ENCODE results near the gene PTH. TPM values are rescaled to one million over a fixed set of nuclear protein-coding genes. Genes with fewer than 3 reads are reported as not detected.
A peak's percentile ranks its signal among the peaks of the same experiment; 100 is the strongest.

Gene PTH
- total RNA-seq, 1 donor from 2014 or later, result not detected

GRCh38 chr11:13463779-13464290 lies 32.0 kb downstream of the PTH start:
- H3K9ac ChIP-seq, result peak overlapping the region; percentile 79
- Mint-ChIP-seq H3K27me3 (ENCODE audit: insufficient read depth, low read depth) (peaks cover 2% of the 10 kb centered on the region), H3K27ac (peak overlapping the region; percentile 99), H3K4me3 (peak overlapping the region; percentile 98), H3K4me1 (peaks cover 19% of the 10 kb centered on the region), H3K9me3 (no peaks in the 10 kb centered on the region), H3K36me3 (peaks cover 2% of the 10 kb centered on the region)
- peaks cover 9% of the 10 kb centered on the region for H4K20me1 ChIP-seq (ENCODE audit: low read depth)
- peaks cover 34% of the 10 kb centered on the region for H3K79me2 ChIP-seq (ENCODE audit: low read depth)
- peak overlapping the region; percentile 15 for H3K27ac ChIP-seq
- H2AFZ ChIP-seq (replicated peaks), result peak overlapping the region; percentile 91
- peaks cover 20% of the 10 kb centered on the region for H3F3A ChIP-seq (ENCODE audit: low read depth)
- H3K4me1 ChIP-seq, result peaks cover 10% of the 10 kb centered on the region
- peak overlapping the region; percentile 93 for H3K4me3 ChIP-seq
- H3K9me3 ChIP-seq (ENCODE audit: low read depth), result no peaks in the 10 kb centered on the region
- H3K4me2 ChIP-seq, result peak overlapping the region; percentile 83
- peak; percentile 52 for DNase-seq (ENCODE audit: low spot score)
- no peaks in the 10 kb centered on the region for H3K27me3 ChIP-seq
- no peaks in the 10 kb centered on the region for H3K36me3 ChIP-seq
- TF ChIP-seq EZH2 (IDR thresholded peaks at IDR 0.05) (no peak), EZH2phosphoT487 (IDR thresholded peaks at IDR 0.05) (no peak), CTCF (IDR thresholded peaks at IDR 0.05) (no peak)

GRCh38 chr11:13462901-13463778 lies 32.7 kb downstream of the PTH start, which contains the start of gene BTBD10:
BTBD10 (minus strand) TSS chr11:13463222; CDS start chr11:13445124, 18,098 bp downstream.
- Mint-ChIP-seq H3K4me3 (peak within 1 kb of the TSS; percentile 98), H3K4me1 (peaks cover 19% of the 10 kb centered on the region), H3K36me3 (peaks cover 2% of the 10 kb centered on the region), H3K9me3 (no peaks in the 10 kb centered on the region), H3K27ac (peak within 1 kb of the TSS; percentile 99), H3K27me3 (ENCODE audit: insufficient read depth, low read depth) (peaks cover 2% of the 10 kb centered on the region)
- peaks cover 41% of the 10 kb centered on the region for H3K79me2 ChIP-seq (ENCODE audit: low read depth)
- H3K27ac ChIP-seq, result peak within 1 kb of the TSS; percentile 65
- peaks cover 9% of the 10 kb centered on the region for H4K20me1 ChIP-seq (ENCODE audit: low read depth)
- H3K4me1 ChIP-seq, result peaks cover 10% of the 10 kb centered on the region
- H3F3A ChIP-seq (ENCODE audit: low read depth), result peaks cover 20% of the 10 kb centered on the region
- peak within 1 kb of the TSS; percentile 93 for H3K4me3 ChIP-seq
- H2AFZ ChIP-seq (replicated peaks), result peak within 1 kb of the TSS; percentile 91
- DNase-seq (ENCODE audit: low spot score), result peak; percentile 98
- TF ChIP-seq EZH2phosphoT487 (IDR thresholded peaks at IDR 0.05) (no peak), CTCF (IDR thresholded peaks at IDR 0.05) (no peak), EZH2 (IDR thresholded peaks at IDR 0.05) (no peak)
- H3K9me3 ChIP-seq (ENCODE audit: low read depth), result no peaks in the 10 kb centered on the region
- H3K36me3 ChIP-seq, result no peaks in the 10 kb centered on the region
- peak within 1 kb of the TSS; percentile 79 for H3K9ac ChIP-seq
- H3K27me3 ChIP-seq, result no peaks in the 10 kb centered on the region
- H3K4me2 ChIP-seq, result peak within 1 kb of the TSS; percentile 83

- Histone ChIP-seq H3K4me3 (peak overlapping the region; percentile 93), H4K20me1 (ENCODE audit: low read depth) (peaks cover 9% of the 10 kb centered on the region), H3K4me2 (peak overlapping the region; percentile 83), H3K4me1 (peaks cover 10% of the 10 kb centered on the region), H3K27me3 (no peaks in the 10 kb centered on the region), H3K9ac (peak overlapping the region; percentile 79), H2AFZ (replicated peaks) (peak overlapping the region; percentile 91), H3K36me3 (no peaks in the 10 kb centered on the region), H3F3A (ENCODE audit: low read depth) (peaks cover 20% of the 10 kb centered on the region), H3K27ac (no peak overlapping the region), H3K9me3 (ENCODE audit: low read depth) (no peaks in the 10 kb centered on the region), H3K79me2 (ENCODE audit: low read depth) (peaks cover 49% of the 10 kb centered on the region)
- Mint-ChIP-seq H3K27me3 (ENCODE audit: insufficient read depth, low read depth) (peaks cover 2% of the 10 kb centered on the region), H3K9me3 (no peaks in the 10 kb centered on the region), H3K4me3 (peak overlapping the region; percentile 98), H3K27ac (peak overlapping the region; percentile 72), H3K4me1 (peaks cover 19% of the 10 kb centered on the region), H3K36me3 (peaks cover 2% of the 10 kb centered on the region)
- DNase-seq (ENCODE audit: low spot score), result peak; percentile 87
- TF ChIP-seq CTCF (IDR thresholded peaks at IDR 0.05) (peak; percentile 8), EZH2phosphoT487 (IDR thresholded peaks at IDR 0.05) (no peak)
These were observed 33.4 kb downstream of the PTH start for GRCh38 chr11:13462311-13462900.
